ENCODE results near the gene EOGT. TPM values are rescaled to one million over a fixed set of nuclear protein-coding genes. Genes with fewer than 3 reads are reported as not detected.

Gene EOGT
- 33.2 and 36.6 TPM in 2 replicates for total RNA-seq

DNA sequence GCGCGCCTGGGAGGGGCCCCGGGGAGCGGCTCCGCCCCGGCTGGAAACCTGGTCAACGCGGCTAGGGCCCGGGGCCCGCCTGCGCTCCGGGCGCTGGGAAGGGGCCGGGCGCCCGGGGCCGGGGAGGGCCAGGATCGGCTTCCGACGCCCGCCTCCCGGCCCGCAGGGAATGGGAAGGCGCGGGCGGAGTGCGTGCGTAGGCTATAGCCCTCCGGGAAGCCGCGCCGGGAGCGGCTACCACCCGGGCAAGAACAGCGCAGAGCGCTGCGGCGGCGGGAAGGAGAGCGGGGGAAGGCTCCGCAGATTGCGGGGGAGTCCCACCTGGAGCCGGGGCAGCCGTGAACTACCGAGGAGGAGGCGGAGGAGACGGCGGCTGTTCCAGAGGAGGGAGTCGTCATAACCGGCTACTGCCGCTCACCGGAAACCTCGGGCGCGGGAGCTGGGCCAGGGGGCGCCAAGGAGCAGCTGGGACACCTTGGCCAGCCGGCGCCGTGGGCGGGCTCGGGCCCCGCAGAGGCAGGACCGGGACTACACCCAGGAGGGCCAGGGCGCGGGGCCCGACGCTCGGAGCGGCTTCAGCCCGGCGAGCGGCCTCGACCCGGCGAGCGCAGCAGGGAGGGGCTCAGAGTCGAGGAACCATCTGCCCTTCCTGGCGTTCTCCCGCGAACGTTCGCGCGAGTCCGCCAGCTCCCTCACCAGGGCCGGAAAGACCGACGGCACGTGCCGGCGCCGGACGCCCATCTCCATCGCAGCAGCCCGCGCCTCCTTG lies at the start of gene EOGT:
Gene EOGT, minus strand, starts transcription at position 432 of the 769 bp plus-strand sequence. CDS start 3,838 bp downstream, outside the sequence.

DNA sequence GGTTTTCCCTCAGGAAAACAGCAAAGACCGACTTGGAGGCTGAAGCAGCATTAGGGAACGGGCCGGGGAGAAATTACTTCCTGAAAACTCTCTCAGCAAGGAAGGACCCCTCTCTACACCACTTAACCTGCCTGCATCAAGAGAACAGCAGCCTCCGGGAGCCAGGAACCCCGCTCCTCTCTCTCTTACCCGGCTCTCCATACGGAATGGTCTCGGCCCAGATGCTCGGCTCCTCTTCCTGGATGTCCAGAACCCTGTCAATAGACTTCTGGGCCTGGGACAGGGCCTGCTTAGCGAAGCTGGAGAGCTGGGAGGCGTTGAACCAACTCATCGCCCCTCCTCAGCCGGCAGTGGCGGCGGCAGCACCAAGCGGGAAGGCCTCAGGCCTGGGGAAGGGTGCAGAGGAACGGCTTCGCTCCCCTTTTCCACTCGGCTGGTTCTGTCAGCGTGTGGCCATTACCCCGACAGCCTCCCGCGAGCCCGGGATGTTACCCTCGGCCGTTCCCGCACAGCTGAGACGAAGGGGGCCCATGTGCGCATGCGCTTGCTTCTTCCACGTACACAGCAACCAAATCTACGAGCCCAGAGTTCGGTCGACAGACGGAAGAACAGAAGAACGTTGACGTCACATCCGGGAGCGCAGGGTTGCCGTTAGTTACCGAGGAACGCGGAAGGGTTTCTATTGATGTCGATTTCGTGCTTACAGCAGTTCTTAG lies 38.4 kb upstream of the EOGT start, which contains the start of gene TMF1:
Gene TMF1, minus strand, starts transcription at position 578 of the 716 bp plus-strand sequence. Its CDS starts 247 bp downstream, at position 331.

Other genes starting within 250 kb of the EOGT start
- not detected in 2 replicates for gene TAFA4, start 81.1 kb downstream of the EOGT start, total RNA-seq
- 48.8 and 50.4 TPM in 2 replicates for gene TMF1, start 38.6 kb upstream of the EOGT start, total RNA-seq
- 72.1 and 84.6 TPM in 2 replicates for gene UBA3, start 66.7 kb upstream of the EOGT start, total RNA-seq
- gene ARL6IP5, start 71.3 kb upstream of the EOGT start, total RNA-seq = 126 and 143 TPM in 2 replicates
- gene LMOD3, start 108.9 kb upstream of the EOGT start, total RNA-seq = under 0.01 and 0.28 TPM in 2 replicates